Skeletal muscle satellite cell (primary cell): Measurements from ENCODE around the gene TGM2. TPM values are rescaled to one million over a fixed set of nuclear protein-coding genes. Genes with fewer than 3 reads are reported as not detected.

Experiments
- H3K27me3 ChIP-seq: 2 replicates; pipeline ENCODE4 v1.7.0; 2013; ENCODE audit warnings: low read length; ENCODE audit not compliant: control insufficient read depth, insufficient read depth
- H3K36me3 ChIP-seq: 2 replicates; pipeline ENCODE4 v1.7.0; 2013; ENCODE audit warnings: mild to moderate bottlenecking, control low read depth, low read length; ENCODE audit not compliant: insufficient read depth
- H3K4me1 ChIP-seq: 2 replicates; pipeline ENCODE4 v1.7.0; 2013; ENCODE audit warnings: low read length; ENCODE audit not compliant: control insufficient read depth, insufficient read depth
- H3K4me2 ChIP-seq: 2 replicates; pipeline ENCODE4 v1.7.0; 2013; ENCODE audit warnings: mild to moderate bottlenecking, low read length
- H3K4me3 ChIP-seq: 2 replicates; pipeline ENCODE4 v1.7.0; 2013; ENCODE audit warnings: low read length
- H3K9ac ChIP-seq: 2 replicates; pipeline ENCODE4 v1.7.0; 2013; ENCODE audit warnings: mild to moderate bottlenecking, low read depth, low read length, moderate library complexity
- H3K9me3 ChIP-seq: replicated peaks from 2 replicates; pipeline ENCODE4 v1.7.0; 2013; ENCODE audit warnings: mild to moderate bottlenecking, control low read depth, low read length
- small RNA-seq: library from RNA; depleted of rRNA; stranded (forward); fragments of <200 nt; gene quantifications from one replicate; pipeline ENCODE3, GENCODE V24; 2012

The TGM2 gene

GRCh38 chr20:38084425-38084951, 80.6 kb downstream of the TGM2 start:
- no peaks in the 10 kb centered on the region for H3K9me3 ChIP-seq
- no peak overlapping the region for H3K9ac ChIP-seq
- H3K4me1 ChIP-seq = peaks cover 4% of the 10 kb centered on the region
- peaks cover 58% of the 10 kb centered on the region for H3K36me3 ChIP-seq
- H3K27me3 ChIP-seq = no peaks in the 10 kb centered on the region
- H3K4me3 ChIP-seq = no peak overlapping the region
- H3K4me2 ChIP-seq = no peak overlapping the region

GRCh38 chr20:38083338-38084048, 81.6 kb downstream of the TGM2 start:
- H3K27me3 ChIP-seq = no peaks in the 10 kb centered on the region
- no peaks in the 10 kb centered on the region for H3K9me3 ChIP-seq
- H3K4me3 ChIP-seq = no peak overlapping the region
- no peak overlapping the region for H3K9ac ChIP-seq
- H3K4me1 ChIP-seq = peaks cover 4% of the 10 kb centered on the region
- H3K36me3 ChIP-seq = peaks cover 60% of the 10 kb centered on the region
- no peak overlapping the region for H3K4me2 ChIP-seq

DNA sequence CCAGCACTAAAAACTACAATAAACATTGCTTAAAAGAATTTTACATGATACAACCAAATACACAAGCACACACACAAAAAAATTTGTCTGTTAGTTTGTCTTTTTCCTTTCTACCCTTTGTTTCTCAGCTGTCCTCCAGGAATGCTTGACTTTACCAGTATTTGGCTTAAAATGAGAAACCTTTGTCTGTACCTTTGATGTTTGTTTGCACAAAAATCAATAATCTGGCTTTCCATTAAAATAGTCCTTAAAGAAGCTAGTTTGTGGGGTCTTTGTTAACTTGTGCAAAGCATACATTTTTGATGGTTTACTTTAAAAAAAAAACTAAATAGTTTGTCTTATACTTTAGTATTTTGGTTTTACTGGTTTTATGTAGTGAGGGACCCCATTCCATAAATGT, 82.2 kb downstream of the TGM2 start:
- Histone ChIP-seq H3K4me3 (no peak overlapping the region), H3K4me2 (no peak overlapping the region), H3K9ac (no peak overlapping the region), H3K4me1 (peaks cover 4% of the 10 kb centered on the region), H3K36me3 (peaks cover 54% of the 10 kb centered on the region), H3K27me3 (no peaks in the 10 kb centered on the region), H3K9me3 (no peaks in the 10 kb centered on the region)

DNA sequence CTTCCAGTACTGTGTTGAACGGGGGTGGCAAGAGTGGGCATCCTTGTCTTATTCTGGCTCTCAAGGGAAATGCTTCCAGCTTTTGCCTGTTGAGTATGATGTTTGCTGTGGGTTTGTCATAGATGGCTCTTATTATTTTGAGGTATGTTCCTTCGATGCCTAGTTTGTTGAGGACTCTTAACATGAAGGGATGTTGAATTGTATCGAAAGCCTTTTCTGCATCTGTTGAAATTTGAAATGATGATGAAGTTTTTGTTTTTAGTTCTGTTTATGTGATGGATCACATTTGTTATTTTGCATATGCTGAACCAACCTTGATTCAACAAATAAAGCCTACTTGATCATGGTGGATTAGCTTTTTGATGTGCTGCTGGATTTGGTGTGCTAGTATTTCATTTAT, 83.5 kb downstream of the TGM2 start:
- no peak overlapping the region for H3K9ac ChIP-seq
- no peaks in the 10 kb centered on the region for H3K9me3 ChIP-seq
- no peak overlapping the region for H3K4me3 ChIP-seq
- peaks cover 4% of the 10 kb centered on the region for H3K4me1 ChIP-seq
- no peak overlapping the region for H3K4me2 ChIP-seq
- H3K36me3 ChIP-seq = peaks cover 47% of the 10 kb centered on the region
- no peaks in the 10 kb centered on the region for H3K27me3 ChIP-seq

DNA sequence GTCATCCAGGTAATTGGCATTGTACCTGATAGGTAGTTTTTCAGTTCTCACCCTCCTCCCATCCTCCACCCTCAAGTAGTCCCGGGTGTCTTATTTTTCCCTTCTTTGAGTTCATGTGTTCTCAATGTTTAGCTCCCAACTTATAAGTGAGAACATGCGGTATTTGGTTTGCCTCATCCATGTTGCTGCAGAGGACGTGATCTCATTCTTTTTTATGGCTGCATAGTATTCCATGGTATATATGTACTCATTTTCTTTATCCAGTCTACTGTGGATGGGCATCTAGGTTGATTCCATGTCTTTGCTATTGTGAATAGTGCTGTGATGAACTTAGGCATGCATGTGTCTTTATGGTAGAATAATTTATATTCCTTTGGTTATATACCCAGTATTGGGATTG, 85.7 kb downstream of the TGM2 start:
- H3K27me3 ChIP-seq = no peaks in the 10 kb centered on the region
- no peak overlapping the region for H3K4me3 ChIP-seq
- no peak overlapping the region for H3K9ac ChIP-seq
- no peaks in the 10 kb centered on the region for H3K9me3 ChIP-seq
- peaks cover 35% of the 10 kb centered on the region for H3K36me3 ChIP-seq
- no peak overlapping the region for H3K4me2 ChIP-seq
- peaks cover 7% of the 10 kb centered on the region for H3K4me1 ChIP-seq

DNA sequence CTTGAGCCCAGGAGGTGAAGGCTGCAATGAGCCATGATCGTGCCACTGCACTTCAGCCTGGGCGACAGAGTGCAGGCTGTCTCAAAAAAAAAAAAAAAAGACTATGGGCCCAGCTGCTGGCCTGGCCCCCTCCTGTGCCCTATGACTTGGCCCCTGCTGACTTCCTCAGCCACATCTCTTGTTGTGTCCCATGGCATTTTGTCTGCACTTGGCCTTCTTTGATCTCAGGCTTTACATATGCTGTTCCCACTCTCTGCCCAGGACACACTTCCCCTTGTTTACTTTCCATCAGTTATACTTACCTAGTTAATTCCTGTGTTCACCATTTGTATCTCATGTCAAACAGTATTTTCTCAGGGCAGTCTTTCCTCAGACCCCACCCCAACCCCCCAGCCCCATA, 87.0 kb downstream of the TGM2 start:
- Histone ChIP-seq H3K4me3 (no peak overlapping the region), H3K9me3 (no peaks in the 10 kb centered on the region), H3K9ac (no peak overlapping the region), H3K36me3 (peaks cover 31% of the 10 kb centered on the region), H3K4me2 (no peak overlapping the region), H3K27me3 (no peaks in the 10 kb centered on the region), H3K4me1 (peaks cover 9% of the 10 kb centered on the region)

Small RNAs within 50 kb of the gene (small RNA-seq; reads per million reads assigned to genes)
- gene RN7SL237P = not detected
